GM12865 (cell line): ENCODE data around the gene ADAM8.

Experiments
- DNase-seq: peaks from one replicate; pipeline ENCODE4 v3.0.0; 2010; ENCODE audit warnings: low read depth
- H3K4me3 ChIP-seq: 2 replicates; pipeline ENCODE4 v1.5.1; 2011; ENCODE audit warnings: mild to moderate bottlenecking, low read depth, low read length, control low read depth
- TF ChIP-seq, protein P1 (sequence below): IDR thresholded peaks from 2 replicates; pipeline ENCODE4 v1.5.1; 2011; ENCODE audit warnings: low read length, control low read depth, low read depth, inconsistent platforms; ENCODE audit not compliant: insufficient read depth; ENCODE audit errors: missing control alignments

The ADAM8 gene

DNA sequence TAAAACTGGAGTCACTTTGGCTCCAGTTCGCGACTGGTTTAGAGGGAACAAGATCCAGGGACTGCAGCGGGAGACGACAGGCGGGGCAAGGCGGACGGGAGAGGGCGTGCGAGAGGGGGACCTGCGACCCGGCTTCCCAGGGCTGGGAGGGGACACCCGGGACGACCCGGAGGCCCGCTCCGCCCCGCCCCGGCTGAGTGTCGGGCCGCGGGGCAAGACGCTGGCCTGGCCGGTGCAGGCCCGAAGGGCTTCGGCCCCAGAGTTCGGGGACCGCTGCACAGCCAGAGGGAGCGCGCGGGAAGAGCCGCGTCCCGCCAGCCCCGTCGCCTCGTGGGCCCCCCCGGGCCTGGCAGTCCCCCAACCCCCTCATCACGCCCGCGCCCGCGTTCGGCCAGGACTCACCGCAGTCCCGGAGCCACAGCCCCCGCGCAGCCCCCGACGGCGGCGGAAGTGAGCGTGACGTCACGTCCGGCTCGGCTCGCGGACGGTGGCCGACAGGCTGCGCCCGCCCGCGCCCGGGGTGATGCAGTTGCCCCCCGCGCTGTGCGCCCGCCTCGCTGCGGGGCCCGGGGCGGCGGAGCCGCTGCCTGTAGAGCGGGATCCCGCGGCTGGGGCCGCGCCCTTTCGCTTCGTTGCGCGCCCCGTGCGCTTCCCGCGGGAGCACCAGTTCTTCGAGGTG, 31.9 kb upstream of the ADAM8 start, which contains the start of the genes TUBGCP2 and ZNF511:
Gene TUBGCP2 (minus strand): TSS at position 452 of the 679 bp plus-strand sequence. CDS start 5,931 bp downstream, outside the sequence.
Gene ZNF511 (plus strand): TSS at position 494 of the 679 bp plus-strand sequence. CDS start 30 bp downstream, at position 524.
- peak; percentile 90 for DNase-seq
- TF ChIP-seq, protein P1, sequence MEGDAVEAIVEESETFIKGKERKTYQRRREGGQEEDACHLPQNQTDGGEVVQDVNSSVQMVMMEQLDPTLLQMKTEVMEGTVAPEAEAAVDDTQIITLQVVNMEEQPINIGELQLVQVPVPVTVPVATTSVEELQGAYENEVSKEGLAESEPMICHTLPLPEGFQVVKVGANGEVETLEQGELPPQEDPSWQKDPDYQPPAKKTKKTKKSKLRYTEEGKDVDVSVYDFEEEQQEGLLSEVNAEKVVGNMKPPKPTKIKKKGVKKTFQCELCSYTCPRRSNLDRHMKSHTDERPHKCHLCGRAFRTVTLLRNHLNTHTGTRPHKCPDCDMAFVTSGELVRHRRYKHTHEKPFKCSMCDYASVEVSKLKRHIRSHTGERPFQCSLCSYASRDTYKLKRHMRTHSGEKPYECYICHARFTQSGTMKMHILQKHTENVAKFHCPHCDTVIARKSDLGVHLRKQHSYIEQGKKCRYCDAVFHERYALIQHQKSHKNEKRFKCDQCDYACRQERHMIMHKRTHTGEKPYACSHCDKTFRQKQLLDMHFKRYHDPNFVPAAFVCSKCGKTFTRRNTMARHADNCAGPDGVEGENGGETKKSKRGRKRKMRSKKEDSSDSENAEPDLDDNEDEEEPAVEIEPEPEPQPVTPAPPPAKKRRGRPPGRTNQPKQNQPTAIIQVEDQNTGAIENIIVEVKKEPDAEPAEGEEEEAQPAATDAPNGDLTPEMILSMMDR, result peak; percentile 19
- peak within 1 kb of the TSS; percentile 96 for H3K4me3 ChIP-seq

DNA sequence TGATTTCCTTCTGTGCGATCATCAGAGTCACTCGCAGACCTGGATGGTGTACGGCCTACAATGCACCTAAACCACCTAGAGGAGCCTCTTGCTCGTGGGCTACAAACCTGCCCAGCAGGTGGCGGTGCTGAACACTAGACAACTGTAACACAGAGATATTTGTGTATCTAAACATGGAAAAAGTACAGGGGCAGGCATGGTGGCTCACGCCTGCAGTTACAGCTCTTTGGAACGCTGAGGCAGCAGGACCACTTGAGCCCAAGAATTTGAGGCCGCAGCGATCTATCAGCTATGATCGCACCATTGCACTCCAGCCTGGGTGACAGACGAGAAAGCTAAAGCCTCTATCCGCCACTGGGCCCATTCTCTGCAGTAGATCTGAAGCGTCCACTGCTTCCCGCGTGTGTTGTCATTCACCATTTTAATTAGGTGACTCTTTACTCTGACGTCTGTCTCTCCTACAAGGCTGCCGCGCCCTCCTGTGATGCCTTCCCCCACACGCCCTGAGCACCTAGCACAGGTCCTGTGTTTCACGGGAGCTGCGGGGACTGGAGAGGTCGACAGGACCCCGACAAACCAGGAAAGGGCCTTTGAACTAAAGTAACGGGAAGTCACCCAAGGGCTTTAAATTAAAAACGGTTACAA, 31.2 kb upstream of the ADAM8 start:
- peak; percentile 86 for DNase-seq
- TF ChIP-seq, protein P1, result peak; percentile 86
- H3K4me3 ChIP-seq, result peak overlapping the region; percentile 96

DNA sequence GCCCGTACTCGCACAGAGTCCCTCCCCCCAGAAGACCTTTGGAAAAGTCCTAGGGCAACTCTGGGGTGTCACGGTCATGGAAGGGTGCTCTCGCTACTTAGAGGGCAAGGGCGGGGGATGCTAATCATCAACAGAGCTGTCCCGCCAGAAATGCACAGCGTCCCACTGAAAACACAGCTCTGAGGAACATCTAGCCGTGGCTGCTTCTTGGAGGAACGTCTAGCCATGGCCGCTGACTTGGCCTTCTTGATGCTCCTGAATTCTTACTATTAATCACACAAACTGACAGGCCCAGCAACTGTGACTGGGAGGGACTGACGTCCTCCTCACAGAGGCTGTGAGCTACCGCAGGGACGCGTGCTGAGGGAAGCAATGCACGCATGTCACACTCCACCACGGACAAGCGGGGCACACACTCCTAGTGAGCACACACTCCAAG, 30.3 kb upstream of the ADAM8 start:
- no peak for DNase-seq
- H3K4me3 ChIP-seq, result no peak overlapping the region
- TF ChIP-seq, protein P1, result no peak

DNA sequence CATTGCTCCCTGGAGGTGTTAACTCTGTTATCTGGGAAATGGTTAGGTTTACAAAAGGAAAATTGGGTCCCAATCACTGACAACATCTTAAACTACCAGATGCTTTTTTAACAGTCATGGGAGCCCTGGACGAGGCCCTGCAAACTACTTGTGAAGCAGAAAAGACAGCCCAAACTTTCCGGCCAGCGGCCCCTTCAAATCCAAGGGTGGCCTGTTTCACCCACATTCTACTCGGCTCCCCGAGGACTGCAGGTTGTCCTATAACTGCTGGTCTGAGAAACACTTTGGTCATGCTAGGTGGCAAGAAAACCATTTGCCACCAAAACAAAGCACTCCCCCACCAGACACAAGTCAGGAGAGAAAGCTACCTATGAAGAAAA, 29.4 kb upstream of the ADAM8 start:
- no peak overlapping the region for H3K4me3 ChIP-seq
- TF ChIP-seq, protein P1, result no peak
- no peak for DNase-seq

DNA sequence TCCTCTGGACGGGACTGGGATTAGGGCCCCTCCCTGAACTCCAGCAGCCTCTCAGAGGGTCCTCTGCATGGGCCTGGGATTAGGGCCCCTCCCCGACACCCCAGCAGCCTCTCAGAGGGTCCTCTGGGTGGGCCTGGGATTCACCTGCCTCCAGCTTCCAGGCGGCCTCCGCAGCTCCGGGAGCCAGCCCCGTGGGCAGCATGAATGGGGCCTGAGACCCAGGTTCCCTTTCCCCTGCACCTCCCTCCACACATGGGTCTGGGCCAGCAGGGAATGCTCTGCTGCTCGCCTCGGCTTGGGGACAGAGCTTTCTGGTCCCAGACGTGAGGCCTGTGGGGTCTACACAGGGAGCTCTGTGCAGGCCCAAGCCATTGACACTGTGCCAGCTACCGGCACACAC, 26.5 kb upstream of the ADAM8 start:
- TF ChIP-seq, protein P1, result no peak
- H3K4me3 ChIP-seq, result no peak overlapping the region
- DNase-seq, result no peak

DNA sequence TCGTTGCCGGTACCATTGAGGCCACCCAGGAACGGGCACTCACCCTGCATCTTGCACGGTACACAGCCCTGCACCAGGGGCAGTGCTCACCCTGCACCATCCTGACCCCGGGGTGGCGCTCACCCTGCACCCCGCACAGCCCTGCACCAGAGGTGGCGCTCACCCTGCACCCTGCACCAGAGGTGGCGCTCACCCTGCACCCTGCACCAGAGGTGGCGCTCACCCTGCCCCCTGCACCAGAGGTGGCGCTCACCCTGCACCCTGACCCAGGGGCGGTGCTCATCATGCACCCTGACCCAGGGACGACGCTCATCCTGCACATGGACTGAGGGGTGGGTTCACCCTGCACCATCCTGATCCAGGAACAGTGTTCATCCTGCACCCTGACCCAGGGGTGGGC, 25.6 kb upstream of the ADAM8 start:
- no peak overlapping the region for H3K4me3 ChIP-seq
- TF ChIP-seq, protein P1, result no peak
- DNase-seq, result no peak
